ENCODE results near the gene CORIN.

The CORIN gene

GRCh38 chr4:47831026-47831679, 6.7 kb downstream of the CORIN start:
- DNase-seq (ENCODE audit: low read depth in 3 of 3, low spot score in 1 of 3) = no peak

- no peak for DNase-seq (ENCODE audit: low read depth in 3 of 3, low spot score in 1 of 3)
These were observed 7.4 kb downstream of the CORIN start for GRCh38 chr4:47830265-47831025.

DNA sequence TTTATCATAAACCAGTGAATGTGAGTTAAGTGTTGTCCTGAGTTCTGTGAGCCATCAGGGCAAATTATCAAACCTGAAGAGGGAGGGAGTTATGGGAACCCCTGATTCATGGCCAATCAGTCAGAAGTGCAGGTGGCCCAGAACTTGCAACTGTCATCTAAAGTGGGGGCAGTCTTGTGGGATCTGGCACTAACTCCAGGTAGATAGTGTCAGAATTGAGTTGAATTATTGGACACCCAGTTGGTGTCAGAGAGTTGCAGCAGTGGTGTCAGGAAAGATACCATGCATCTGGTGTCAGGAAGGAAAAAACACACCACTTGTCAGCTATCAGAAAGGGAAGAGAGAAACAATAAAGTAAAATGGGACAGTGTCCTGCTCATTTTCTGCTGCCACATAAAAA, 8.4 kb downstream of the CORIN start:
- DNase-seq (ENCODE audit: low read depth in 3 of 3, low spot score in 1 of 3) = no peak

GRCh38 chr4:47827343-47828047, 10.4 kb downstream of the CORIN start:
- DNase-seq (ENCODE audit: low read depth in 3 of 3, low spot score in 1 of 3) = no peak

DNA sequence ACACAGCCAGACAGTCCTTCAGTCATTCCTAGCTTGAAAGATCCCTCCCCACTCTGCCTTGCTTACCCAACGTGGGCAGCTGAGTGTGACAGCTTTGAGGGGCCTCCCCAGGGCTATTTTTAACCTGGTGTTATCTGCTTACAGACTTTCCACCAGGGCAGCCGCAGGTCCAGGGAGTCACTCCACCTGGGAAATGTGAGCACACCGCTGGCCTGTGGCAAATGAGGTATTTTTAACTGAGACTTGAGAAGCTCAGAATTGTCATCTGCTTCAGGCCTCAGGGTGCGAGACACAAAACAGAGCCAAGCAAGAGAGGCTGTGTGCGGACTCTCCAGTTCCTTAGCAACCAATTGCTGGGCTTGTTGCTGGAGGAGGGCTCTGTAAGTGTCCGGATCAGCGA, 13.0 kb downstream of the CORIN start:
- no peak for DNase-seq (ENCODE audit: low read depth in 3 of 3, low spot score in 1 of 3)

DNA sequence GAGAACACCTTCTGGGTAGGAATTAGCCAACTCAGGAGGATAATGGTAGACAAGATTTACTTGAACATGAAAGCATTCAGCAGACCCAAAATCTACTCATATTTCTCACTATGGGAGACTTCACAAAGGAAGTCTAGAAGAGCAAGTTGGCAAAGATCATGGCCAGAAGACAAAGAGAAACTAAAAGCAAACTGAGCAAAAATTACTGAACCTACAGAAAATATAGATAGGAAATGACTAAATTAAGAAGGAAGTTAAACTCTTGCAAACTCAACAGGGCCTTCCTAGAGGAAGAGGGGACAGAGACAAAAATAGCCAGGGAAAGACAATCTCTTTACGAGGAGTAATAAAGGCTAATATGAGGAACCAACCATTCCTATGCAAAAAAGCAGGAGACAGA, 18.7 kb downstream of the CORIN start:
- DNase-seq (ENCODE audit: low read depth in 3 of 3, low spot score in 1 of 3) = no peak

DNA sequence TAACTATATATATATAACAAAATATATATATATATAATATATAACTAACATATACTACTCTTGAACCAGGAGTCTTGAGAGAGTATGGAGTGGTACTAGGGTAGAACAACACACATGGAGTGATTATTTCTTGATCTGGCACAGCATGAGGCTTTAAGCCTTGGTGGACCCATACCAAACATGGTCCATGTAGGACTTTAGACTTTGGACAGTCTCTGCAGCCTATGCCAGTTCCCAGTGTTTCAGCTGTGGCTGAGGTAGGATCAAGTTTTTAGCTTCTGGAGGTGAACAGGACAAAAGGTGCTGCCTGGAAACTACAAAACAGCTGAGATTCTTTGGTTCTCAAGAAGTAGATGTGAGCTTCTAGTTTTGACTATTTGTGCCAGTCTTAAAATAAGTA, 20.6 kb downstream of the CORIN start:
- DNase-seq (ENCODE audit: low read depth in 3 of 3, low spot score in 1 of 3) = no peak

- no peak for DNase-seq (ENCODE audit: low read depth in 3 of 3, low spot score in 1 of 3)
These were observed 21.1 kb downstream of the CORIN start for GRCh38 chr4:47816748-47817147.

- no peak for DNase-seq (ENCODE audit: low read depth in 3 of 3, low spot score in 1 of 3)
These were observed 23.1 kb downstream of the CORIN start for GRCh38 chr4:47814618-47815295.

GRCh38 chr4:47809654-47810203, 28.1 kb downstream of the CORIN start:
- no peak for DNase-seq (ENCODE audit: low read depth in 3 of 3, low spot score in 1 of 3)

DNA sequence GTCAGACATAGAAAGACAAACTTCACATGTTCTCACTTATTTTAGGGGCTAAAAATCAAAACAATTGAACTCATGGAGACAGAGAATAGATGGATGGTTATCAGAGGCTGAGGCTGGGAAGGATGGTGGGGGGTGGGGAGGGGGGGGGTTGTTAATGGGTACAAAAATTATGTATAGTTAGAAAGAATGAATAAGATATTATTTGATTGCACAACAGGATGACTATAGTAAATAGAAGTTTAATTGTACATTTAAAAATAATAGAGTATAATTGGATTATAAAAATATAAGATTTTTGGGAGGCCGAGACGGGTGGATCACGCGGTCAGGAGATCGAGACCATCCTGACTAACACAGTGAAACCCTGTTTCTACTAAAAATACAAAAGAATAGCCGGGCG, 33.3 kb downstream of the CORIN start:
- DNase-seq (ENCODE audit: low read depth in 3 of 3, low spot score in 1 of 3) = no peak

- no peak for DNase-seq (ENCODE audit: low read depth in 3 of 3, low spot score in 1 of 3)
These were observed 36.3 kb downstream of the CORIN start for GRCh38 chr4:47801481-47802002.

DNA sequence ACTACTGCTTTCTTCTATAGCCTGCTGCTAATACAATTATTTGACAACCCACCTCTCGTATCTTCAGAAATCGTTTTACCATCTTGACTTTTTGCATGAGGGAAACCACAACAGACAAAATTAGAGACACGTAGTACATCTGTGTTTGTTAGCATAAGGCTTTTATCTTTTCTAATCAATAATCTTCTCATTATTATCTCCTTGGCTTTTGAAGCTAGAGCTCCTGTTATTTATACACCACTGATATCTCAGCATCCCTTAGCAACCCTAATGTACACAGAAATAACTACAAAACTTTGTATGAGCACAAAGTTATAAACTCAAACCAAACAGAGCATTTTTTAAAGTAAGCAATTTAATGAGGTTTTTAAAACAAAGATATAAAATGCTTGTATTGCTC, 39.7 kb downstream of the CORIN start:
- DNase-seq (ENCODE audit: low read depth in 3 of 3, low spot score in 1 of 3) = no peak

DNA sequence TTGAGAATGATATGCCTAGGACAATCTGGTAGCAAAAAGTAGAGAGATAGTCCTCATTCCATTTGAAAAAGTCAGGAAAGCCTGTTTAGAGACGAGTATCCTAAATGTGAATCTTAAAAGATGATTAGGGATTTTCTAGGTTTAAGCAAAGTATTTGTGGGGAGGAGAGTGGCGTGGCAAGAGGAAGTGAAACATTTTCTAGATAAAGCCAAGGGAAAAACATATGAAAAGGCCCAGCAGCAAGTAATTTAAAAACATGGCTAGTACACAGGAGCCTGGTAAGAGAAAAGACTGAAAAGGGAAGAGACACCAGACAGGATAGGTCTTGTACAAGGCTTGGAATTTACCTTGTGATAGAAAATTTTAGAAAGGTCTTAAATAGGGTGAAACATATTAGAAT, 45.9 kb downstream of the CORIN start:
- DNase-seq (ENCODE audit: low read depth in 3 of 3, low spot score in 1 of 3) = no peak

DNA sequence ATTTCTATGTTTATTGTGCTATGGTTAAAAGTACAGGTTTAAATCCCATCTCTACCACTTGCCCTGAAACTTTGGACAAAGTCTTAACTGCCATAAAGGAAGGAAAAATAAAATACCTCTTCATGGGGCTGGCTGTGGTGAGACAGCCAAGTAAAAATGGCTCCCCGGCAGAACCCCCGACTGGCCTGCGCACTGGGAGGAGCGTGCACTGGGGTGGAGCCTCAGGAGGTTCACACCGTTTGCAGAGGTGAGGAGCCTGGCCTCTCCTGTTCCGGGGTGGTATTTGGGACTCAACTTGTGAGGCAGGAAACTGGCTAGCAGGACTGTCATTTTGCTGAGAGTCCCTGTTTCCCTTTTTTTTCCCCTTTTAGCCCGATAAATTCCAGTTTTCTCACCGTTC, 47.8 kb downstream of the CORIN start:
- no peak for DNase-seq (ENCODE audit: low read depth in 3 of 3, low spot score in 1 of 3)

GRCh38 chr4:47788126-47788525, 49.7 kb downstream of the CORIN start:
- DNase-seq (ENCODE audit: low read depth in 3 of 3, low spot score in 1 of 3) = no peak

DNA sequence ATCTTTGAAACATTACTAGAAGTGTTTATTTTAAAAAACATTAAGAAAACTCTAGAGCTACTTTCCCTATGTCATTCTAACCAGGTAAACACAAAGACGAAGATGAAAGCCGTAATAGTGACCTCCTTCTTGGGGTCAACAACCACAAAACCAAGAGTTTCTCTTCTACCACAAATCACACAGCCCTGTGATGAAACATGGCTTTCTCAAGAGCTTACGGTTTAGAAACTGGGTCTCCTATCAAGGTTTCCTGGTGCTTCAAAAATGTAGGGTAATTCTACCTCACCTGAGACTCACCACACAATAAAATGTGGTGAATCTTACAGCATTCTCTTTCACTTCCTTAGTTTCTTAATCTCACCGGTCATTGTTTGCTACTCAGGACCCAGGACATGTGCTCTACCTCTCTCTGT, 50.9 kb downstream of the CORIN start:
- no peak for DNase-seq (ENCODE audit: low read depth in 3 of 3, low spot score in 1 of 3)

DNA sequence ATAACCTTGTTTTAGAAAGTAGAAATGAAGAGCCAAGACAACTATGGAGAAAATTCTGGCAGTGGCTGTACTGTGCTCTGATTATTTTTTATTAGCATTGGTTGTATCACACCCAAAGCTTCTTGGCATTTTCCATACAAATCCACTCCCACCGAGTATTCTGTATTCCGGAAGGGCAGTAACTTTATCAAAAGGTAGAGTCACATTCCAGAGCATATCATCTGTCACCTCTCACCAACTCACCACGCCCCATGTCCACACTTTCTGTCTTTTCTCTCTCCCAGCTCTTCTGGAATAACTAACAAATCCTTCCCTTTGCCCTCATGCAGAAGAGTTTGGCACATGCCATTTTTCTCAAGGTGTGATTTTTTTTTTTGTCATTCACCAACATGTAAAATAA, 52.7 kb downstream of the CORIN start:
- DNase-seq (ENCODE audit: low read depth in 3 of 3, low spot score in 1 of 3) = no peak

DNA sequence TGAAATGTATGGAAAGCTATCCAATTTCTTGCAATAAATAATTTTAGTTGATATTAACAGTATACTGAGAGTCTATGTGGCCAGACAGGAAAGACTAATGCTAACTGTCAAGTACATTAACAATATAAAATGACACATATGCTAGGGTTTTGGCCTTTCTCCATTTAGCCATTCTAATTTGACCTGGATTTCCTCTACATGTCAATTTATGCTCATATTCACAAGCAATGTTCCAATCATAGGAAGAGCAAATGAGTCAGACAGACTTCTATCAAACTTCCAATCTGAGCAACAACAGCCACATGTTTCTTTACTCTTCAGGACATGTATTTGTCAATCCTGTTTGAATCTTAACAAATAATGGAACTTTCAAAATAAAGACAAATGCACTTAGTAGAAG, 53.6 kb downstream of the CORIN start:
- no peak for DNase-seq (ENCODE audit: low read depth in 3 of 3, low spot score in 1 of 3)

DNA sequence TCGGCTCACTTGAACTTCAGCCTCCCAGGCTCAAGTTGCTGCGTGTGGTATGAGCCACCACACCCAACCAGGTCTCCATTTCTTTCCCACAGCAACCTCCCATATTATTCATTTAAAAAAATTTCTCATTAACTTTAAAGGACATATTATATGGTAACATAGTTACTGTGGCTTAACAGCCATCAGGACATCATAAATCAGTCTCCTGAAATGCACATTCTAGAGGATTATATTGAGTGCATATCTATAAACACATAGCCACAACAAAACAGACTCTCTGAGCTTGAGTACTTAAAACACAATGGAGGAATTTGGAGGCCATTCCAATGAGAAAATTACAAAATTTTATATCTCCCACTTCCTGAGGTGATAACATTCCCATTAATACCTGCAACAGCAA, 61.5 kb downstream of the CORIN start:
- DNase-seq (ENCODE audit: low read depth in 3 of 3, low spot score in 1 of 3) = no peak

- DNase-seq (ENCODE audit: low read depth in 3 of 3, low spot score in 1 of 3) = no peak
These were observed 63.8 kb downstream of the CORIN start for GRCh38 chr4:47774079-47774478.
